ENCODE results near the gene SLC6A2.

The SLC6A2 gene

DNA sequence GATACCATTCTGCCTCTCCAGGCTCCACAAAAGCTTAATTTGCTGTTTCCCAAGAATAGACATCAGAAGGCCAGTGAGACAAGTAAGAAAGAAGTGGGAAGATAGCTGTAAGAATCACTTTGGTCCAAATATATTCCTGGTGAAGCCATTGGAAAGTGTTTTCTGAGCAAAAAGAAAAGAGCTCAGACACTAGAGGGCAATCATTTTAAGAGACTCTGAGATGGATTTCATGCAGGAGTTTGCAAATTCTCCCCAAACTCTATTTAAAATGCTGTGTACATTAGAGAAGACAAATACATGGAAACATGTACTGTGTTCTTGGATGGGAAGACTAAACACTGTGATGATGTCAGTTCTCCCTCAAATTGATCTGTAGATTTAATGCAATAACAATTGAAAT is 8.0 kb upstream of the SLC6A2 start:
- DNase-seq (ENCODE audit: low read depth), result no peak

DNA sequence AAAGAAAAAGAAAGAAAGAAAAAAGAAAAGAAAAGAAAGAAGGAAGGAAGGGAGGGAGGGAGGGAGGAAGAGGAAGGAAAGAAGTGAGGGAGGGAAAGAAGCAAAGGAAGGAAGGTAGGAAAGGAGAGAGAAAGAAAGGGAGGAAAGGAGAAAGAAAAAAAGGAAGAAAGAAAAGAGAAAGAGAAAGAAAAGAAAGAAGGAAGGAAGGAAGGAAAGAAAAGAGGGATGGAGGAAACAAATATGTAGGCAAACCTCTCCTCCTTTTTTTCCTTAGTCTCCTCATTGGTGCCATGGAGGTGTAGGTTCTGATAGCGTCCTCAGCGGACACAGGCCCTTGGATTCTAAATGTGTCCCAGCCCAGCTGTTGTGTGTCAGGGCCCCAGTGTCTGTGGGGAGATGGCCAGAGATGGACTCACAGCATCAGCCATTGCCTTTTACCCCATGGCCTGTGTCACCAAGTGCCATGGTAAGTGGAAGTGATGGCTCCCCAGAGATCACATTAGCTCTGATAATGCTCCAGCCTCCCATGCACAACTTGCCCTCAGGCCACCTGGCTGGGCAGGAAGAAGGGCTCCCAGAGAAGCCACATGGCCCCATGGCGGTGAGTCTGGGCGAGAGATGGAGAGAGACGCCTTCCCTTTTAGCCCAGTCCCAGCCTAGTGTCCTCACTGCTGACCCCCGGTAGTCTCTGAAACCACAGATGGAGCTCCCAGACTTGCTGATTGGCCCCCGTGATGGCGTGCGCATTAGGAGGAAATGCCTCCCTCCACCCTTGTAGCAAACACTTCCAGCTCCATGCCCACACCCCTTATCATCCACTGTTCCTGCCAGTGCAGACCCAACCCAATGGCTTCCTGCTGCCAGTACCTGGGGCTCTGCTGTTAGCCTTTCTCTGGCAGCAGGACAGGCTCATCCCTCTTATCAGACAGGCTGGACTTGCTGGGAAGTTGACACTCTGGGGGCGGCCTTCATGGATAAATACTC is 3.7 kb upstream of the SLC6A2 start:
- DNase-seq (ENCODE audit: low read depth), result no peak

DNA sequence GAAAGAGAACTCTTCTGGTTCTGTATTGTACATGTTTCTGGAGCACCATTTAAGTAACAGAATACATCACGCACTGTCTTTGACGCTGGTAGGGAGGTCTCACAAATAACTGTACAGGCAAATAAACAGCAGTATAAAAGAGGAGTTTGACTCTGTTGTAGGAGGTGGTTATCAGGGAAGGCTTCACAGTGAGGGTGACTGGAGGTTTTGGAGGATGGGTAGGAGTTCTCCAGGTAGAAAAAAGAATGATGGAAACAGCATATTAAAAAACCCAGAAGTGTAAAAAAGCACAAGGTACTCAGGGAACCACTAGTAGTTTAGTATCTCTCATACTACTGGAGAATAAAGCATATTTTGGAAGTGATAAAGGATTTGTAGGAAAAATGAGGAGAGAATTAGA is 2.7 kb upstream of the SLC6A2 start:
- DNase-seq (ENCODE audit: low read depth), result no peak

DNA sequence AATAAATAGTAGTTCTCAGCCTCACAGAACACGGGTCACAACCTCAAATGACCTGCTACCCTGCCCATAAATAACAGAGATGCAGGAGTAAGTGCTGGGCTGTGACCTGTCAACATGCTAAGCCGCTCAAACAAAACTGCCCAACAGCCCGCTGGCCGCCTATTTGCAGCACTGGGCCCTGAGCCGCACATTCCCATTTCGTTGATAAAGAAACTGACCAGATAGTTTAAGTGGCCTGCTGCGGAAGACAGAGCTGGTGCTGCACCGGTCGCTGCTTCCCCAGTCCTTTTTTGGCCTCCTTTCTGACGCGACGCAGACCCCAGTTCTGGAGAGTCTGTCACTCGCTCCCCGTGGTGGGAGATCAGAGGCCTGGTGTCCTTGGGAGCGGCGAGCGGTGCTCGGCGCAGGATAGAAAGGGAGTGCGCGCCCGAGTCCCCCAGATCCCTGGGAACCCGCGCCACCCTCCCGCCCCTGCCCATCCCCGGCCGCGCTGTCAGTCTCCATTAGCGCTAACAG is 349 bp upstream of the SLC6A2 start:
- no peak for DNase-seq (ENCODE audit: low read depth)

- no peak for DNase-seq (ENCODE audit: low read depth)
Measured at GRCh38 chr16:55656691-55657092, 904 bp downstream of the SLC6A2 start.

- no peak for DNase-seq (ENCODE audit: low read depth)
Measured at GRCh38 chr16:55657616-55658015, 1.8 kb downstream of the SLC6A2 start.

GRCh38 chr16:55658898-55659420 is 3.2 kb downstream of the SLC6A2 start:
- DNase-seq (ENCODE audit: low read depth), result no peak

- no peak for DNase-seq (ENCODE audit: low read depth)
Measured at GRCh38 chr16:55660026-55660425, 4.2 kb downstream of the SLC6A2 start.

DNA sequence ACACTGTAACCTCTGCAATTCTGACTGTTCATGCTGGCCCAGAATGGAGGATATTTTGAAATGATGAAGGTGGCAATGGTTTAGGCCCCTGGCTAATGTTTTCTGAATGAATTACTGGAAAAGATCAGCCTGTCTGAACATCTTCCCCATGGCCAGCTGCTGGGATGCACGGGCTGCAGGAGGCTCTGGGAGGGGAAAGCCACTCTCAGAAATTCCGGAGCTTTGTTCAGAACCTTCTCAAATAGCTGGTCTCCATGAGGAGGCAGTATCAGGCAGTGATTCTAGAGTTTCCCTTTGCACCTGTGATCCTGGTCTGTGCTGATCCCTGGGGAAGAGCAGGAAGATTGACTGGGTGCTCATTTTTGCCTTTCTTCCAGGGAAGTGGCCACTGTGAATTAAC is 5.0 kb downstream of the SLC6A2 start:
- no peak for DNase-seq (ENCODE audit: low read depth)

GRCh38 chr16:55661941-55662643 is 6.3 kb downstream of the SLC6A2 start:
- no peak for DNase-seq (ENCODE audit: low read depth)

DNA sequence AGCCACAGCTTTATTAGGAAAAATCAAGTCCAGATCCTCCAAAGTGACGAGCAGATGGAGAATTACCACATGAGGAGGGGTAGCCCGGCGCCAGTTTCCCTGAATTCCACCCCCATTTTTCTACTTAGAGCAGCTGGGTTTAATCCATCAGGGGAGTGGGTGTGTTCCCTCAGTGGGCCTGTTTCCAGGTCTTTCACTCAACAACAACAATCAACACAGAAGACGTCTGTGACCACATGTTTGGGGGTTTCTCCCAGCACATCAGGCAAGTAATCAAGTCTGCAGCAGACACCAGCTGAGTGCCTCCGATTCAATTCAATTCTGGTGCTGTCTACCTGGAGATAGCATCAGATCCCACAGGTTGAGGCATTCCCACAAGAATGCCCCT is 6.8 kb downstream of the SLC6A2 start:
- no peak for DNase-seq (ENCODE audit: low read depth)

- no peak for DNase-seq (ENCODE audit: low read depth)
Measured at GRCh38 chr16:55663225-55663624, 7.4 kb downstream of the SLC6A2 start.

GRCh38 chr16:55663765-55664677 is 8.2 kb downstream of the SLC6A2 start:
- DNase-seq (ENCODE audit: low read depth), result no peak

DNA sequence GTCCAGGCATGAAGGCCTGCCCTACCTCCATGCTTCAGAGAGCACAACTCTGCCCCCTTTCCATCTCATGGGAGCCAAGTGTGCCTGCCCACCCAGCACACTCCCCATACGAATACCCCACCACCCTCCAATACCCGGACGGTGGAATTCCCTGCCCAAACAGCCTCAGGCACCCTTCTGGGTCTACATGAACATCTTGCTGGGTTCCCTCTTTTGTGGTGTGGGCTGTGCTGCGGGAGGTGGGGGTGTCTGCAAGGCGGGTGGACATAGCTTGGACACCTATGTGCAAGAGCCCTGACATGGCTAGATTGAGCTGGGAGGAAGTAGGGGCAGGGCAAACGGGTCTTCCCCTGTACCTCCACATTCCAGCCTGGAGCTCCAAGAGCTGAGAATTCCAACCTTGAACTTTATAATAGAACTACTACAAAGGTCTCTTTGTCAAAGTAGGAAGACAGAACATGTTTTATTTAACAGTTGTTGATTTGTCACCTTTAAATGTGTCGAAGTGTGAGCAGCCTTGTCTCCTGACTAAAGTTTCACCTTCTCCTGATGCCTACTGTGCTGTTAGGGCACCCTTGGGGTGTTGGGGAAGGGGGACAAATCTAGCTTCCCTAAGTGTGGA is 9.1 kb downstream of the SLC6A2 start:
- DNase-seq (ENCODE audit: low read depth), result no peak

GRCh38 chr16:55665511-55665910 is 9.7 kb downstream of the SLC6A2 start:
- DNase-seq (ENCODE audit: low read depth), result no peak

DNA sequence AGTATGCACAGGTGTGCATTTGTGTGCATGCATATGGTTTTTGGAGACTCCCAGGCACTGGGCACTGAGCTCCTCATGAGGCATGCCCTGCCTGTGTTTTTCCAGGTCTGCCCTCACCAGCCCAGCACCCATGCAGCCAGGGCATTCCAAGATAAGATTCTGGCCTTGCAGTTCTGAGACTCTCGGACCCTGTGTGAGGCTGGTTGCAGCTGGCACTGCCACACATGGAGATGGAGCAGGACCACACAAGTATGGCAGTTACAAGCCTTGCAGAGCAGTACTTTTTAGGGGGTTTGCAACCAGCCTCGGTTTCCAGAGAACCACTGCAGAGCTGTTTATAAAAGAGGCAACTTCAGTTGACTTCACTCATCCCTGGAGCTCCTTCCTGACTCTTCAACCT is 10.2 kb downstream of the SLC6A2 start:
- DNase-seq (ENCODE audit: low read depth), result no peak

DNA sequence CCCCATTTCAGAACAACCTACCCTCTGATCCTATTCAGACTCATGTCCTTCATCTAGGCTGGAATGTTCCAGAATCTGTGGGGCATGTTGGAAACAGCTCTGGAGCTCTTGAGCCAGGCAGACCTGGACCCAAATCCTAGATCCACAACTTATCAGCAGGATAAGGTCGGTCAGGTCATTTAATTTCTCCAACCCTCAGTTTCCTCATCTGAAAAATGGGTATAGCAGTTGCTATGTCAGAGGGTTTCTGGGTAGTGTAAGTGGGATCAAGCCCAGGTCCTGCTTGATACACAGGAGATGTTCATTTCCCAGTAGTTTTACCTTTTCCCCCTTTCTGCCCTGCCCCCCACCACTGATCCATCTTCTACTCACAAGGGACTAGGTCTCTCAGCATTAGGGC is 12.0 kb downstream of the SLC6A2 start:
- DNase-seq (ENCODE audit: low read depth), result no peak

- DNase-seq (ENCODE audit: low read depth), result no peak
Measured at GRCh38 chr16:55668340-55669281, 12.8 kb downstream of the SLC6A2 start.

DNA sequence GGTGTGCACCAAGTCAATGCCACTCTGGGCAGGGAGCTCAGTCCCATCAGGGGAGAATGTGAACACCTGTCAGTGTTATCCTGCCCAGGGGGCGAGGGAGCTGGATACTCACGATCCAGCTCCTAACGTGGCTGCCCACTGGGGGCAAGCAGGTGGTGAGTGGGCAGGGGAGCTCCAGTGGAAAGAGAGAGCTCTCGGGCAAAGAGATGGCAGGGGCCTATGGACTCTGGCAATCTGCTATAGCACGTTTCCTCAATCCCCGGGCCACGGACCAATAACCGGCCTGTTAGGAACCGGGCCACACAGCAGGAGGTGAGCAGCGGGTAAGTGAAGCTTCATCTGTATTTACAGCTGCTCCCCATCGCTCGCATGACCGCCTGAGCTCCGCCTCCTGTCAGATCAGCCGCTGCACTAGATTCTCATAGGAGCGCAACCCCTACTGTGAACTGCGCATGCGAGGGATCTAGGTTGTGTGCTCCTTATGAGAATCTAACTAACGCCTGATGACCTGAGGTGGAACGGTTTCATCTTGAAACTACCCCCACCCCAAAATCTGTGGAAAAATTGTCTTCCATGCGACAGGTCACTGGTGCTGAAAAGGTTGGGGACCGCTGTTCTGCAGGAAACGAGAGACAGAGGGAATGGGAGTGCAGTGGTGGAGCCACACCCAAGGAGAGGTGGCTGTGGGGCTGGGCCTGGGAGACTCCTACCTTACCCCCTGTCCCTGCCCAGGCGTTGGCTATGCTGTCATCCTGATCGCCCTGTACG is 15.6 kb downstream of the SLC6A2 start:
- DNase-seq (ENCODE audit: low read depth), result no peak

- no peak for DNase-seq (ENCODE audit: low read depth)
Measured at GRCh38 chr16:55671974-55672280, 16.1 kb downstream of the SLC6A2 start.
